Measurements from ENCODE around the gene CBR1. TPM values are rescaled to one million over a fixed set of nuclear protein-coding genes. Genes with fewer than 3 reads are reported as not detected.

CBR1 gene
- total RNA-seq, 1 experiment from 2014 or later: 41.1 TPM

GRCh38 chr21:36077758-36078157 lies 7.9 kb downstream of the CBR1 start:
- H3K36me3 ChIP-seq (ENCODE audit: control insufficient read depth, insufficient read depth, low read length): no peaks in the 10 kb centered on the region
- Mint-ChIP-seq H3K4me1 (ENCODE audit: low read depth, unreplicated experiment) (peaks cover 13% of the 10 kb centered on the region), H3K27me3 (ENCODE audit: insufficient read depth, unreplicated experiment) (no peaks in the 10 kb centered on the region), H3K27ac (ENCODE audit: unreplicated experiment) (no peak overlapping the region), H3K36me3 (ENCODE audit: insufficient read depth, unreplicated experiment) (no peaks in the 10 kb centered on the region), H3K9me3 (ENCODE audit: unreplicated experiment) (no peaks in the 10 kb centered on the region), H3K4me3 (ENCODE audit: unreplicated experiment) (no peak overlapping the region)
- ChIA-PET POLR2A (no interaction called here), CTCF (interaction anchor here (1.1 kb wide), 1 partner anchor 25 kb away, joined by 3 read pairs; no protein-coding TSS in a partner anchor)
- no peaks in the 10 kb centered on the region for H3K4me1 ChIP-seq
- no peak for DNase-seq
- intact Hi-C loops (cut with micrococcal nuclease; ENCODE audit: unreplicated experiment): no loop called here
- H3K27me3 ChIP-seq (replicated peaks; ENCODE audit: control insufficient read depth, insufficient read depth, low read length): no peaks in the 10 kb centered on the region
- H3K4me3 ChIP-seq (ENCODE audit: low read depth, low read length): no peak overlapping the region
- BruUV-seq (replicated peaks): no TSS peak
- TF ChIP-seq CTCF (IDR thresholded peaks at IDR 0.05; ENCODE audit: insufficient read depth in 1 of 2, low read depth in 1 of 2, low read length in 1 of 2, severe bottlenecking in 1 of 2, unreplicated experiment in 1 of 2): no peak
- no peaks in the 10 kb centered on the region for H3K9me3 ChIP-seq

DNA sequence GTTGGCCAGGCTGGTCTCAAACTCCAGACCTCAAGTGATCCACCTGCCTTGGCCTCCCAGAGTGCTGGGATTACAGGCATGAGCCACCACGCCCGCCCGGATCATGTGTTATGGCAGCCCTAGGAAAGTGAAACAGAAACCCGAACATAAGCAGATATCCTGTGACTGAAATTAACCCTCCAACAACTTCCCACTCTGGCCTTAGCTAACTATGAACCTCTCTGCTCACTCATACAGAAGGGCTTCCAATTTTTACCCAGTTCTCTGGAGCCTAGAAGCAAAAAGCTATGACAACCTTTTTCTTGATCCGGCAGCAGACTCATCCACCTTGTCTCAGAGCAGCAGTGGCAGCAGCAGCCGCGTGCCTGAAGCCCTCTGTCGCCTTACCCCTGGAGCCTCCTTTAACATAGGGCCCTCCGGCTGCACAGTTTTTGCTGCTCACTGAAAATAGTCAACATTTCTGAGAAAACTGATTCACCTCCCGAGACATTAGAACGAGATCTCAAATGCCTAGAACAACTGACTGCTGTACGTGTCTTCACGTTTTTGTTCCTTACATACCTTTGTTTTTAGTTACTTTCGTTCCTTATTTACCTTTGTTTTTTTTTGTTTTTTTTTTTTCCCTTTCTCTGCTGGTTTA lies 9.3 kb downstream of the CBR1 start:
- H3K27me3 ChIP-seq (replicated peaks; ENCODE audit: control insufficient read depth, insufficient read depth, low read length): no peaks in the 10 kb centered on the region
- no peaks in the 10 kb centered on the region for H3K36me3 ChIP-seq (ENCODE audit: control insufficient read depth, insufficient read depth, low read length)
- no peaks in the 10 kb centered on the region for H3K9me3 ChIP-seq
- Mint-ChIP-seq H3K9me3 (ENCODE audit: unreplicated experiment) (no peaks in the 10 kb centered on the region), H3K36me3 (ENCODE audit: insufficient read depth, unreplicated experiment) (no peaks in the 10 kb centered on the region), H3K4me3 (ENCODE audit: unreplicated experiment) (no peak overlapping the region), H3K27ac (ENCODE audit: unreplicated experiment) (peak overlapping the region; percentile 24), H3K27me3 (ENCODE audit: insufficient read depth, unreplicated experiment) (no peaks in the 10 kb centered on the region), H3K4me1 (ENCODE audit: low read depth, unreplicated experiment) (peaks cover 13% of the 10 kb centered on the region)
- no peak for DNase-seq
- no peaks in the 10 kb centered on the region for H3K4me1 ChIP-seq
- BruUV-seq (replicated peaks): no TSS peak
- no peak overlapping the region for H3K4me3 ChIP-seq (ENCODE audit: low read depth, low read length)
- intact Hi-C loops (cut with micrococcal nuclease; ENCODE audit: unreplicated experiment): no loop called here
- no peak for TF ChIP-seq CTCF (IDR thresholded peaks at IDR 0.05; ENCODE audit: insufficient read depth in 1 of 2, low read depth in 1 of 2, low read length in 1 of 2, severe bottlenecking in 1 of 2, unreplicated experiment in 1 of 2)
- POLR2A ChIA-PET: no interaction called here
- CTCF ChIA-PET: no interaction called here

DNA sequence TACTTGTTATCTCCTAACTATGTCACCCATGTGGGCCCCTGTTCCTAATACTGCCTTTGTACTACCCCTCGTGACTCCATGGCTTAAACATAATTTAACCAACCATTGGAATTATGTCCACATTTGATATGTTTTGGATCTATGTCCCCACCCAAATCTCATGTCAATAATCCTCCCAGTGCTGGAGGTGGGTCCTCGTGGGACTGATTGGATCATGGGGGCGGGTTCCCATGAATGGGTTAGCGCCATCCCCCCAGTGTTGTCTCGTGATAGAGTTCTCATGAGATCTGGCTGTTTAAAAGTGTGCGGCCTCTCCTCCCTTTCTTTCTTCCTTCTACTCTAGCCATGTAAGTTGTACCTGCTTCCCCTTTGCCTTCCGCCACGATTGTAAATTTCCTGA lies 9.8 kb downstream of the CBR1 start:
- Mint-ChIP-seq H3K9me3 (ENCODE audit: unreplicated experiment) (no peaks in the 10 kb centered on the region), H3K4me1 (ENCODE audit: low read depth, unreplicated experiment) (peaks cover 13% of the 10 kb centered on the region), H3K36me3 (ENCODE audit: insufficient read depth, unreplicated experiment) (no peaks in the 10 kb centered on the region), H3K27me3 (ENCODE audit: insufficient read depth, unreplicated experiment) (no peaks in the 10 kb centered on the region), H3K4me3 (ENCODE audit: unreplicated experiment) (no peak overlapping the region), H3K27ac (ENCODE audit: unreplicated experiment) (peak overlapping the region; percentile 24)
- BruUV-seq (replicated peaks): no TSS peak
- Histone ChIP-seq H3K4me1 (no peaks in the 10 kb centered on the region), H3K4me3 (ENCODE audit: low read depth, low read length) (no peak overlapping the region), H3K36me3 (ENCODE audit: control insufficient read depth, insufficient read depth, low read length) (no peaks in the 10 kb centered on the region), H3K9me3 (no peaks in the 10 kb centered on the region), H3K27me3 (replicated peaks; ENCODE audit: control insufficient read depth, insufficient read depth, low read length) (no peaks in the 10 kb centered on the region)
- no peak for TF ChIP-seq CTCF (IDR thresholded peaks at IDR 0.05; ENCODE audit: insufficient read depth in 1 of 2, low read depth in 1 of 2, low read length in 1 of 2, severe bottlenecking in 1 of 2, unreplicated experiment in 1 of 2)
- intact Hi-C loops (cut with micrococcal nuclease; ENCODE audit: unreplicated experiment): no loop called here
- CTCF ChIA-PET: no interaction called here
- DNase-seq: no peak
- POLR2A ChIA-PET: no interaction called here

Data from Caco-2 (cell line).